Measurements from ENCODE around the gene TMEM179. TPM values are rescaled to one million over a fixed set of nuclear protein-coding genes. Genes with fewer than 3 reads are reported as not detected.

Gene TMEM179
- total and polyA plus RNA-seq, 2 of the 13 experiments (the other 11 are each of a cell fraction or from before 2014, with no cell fraction given) = not detected

- TF ChIP-seq STAG1 (CRISPR knock-in tag; IDR thresholded peaks at IDR 0.05) = no peak
These were observed 47.5 kb downstream of the TMEM179 start (continued) for GRCh38 chr14:104557086-104557485.

GRCh38 chr14:104556256-104557021 lies 48.1 kb downstream of the TMEM179 start:
- Histone ChIP-seq H3K27ac (ENCODE audit: extremely low read length, insufficient read depth, low read length) (no peak overlapping the region), H3K4me3 (replicated peaks in 1 of 3; ENCODE audit: insufficient read depth in 1 of 3, low read depth in 2 of 3, low read length in 3 of 3) (no peak overlapping the region), H4K20me1 (ENCODE audit: insufficient read depth, low read length) (0 out of 2 replicates have a peak, but pooled peaks cover 3% of the 10 kb centered on the region), H3K9ac (ENCODE audit: insufficient read depth, low read depth, low read length) (no peak overlapping the region), H3K4me1 (ENCODE audit: insufficient read depth, low read length) (no peaks in the 10 kb centered on the region), H3K27me3 (ENCODE audit: control insufficient read depth in 1 of 2, insufficient read depth in 2 of 2, low read length in 2 of 2) (peaks cover 14 to 85% of the 10 kb centered on the region in 2 experiments; a peak in 4 of 5 replicates), H3K9me3 (ENCODE audit: low read length) (no peaks in the 10 kb centered on the region), H2AFZ (ENCODE audit: low read length) (no peak overlapping the region), H3K79me2 (ENCODE audit: insufficient read depth, low read length) (no peaks in the 10 kb centered on the region), H3K36me3 (replicated peaks in 1 of 2; ENCODE audit: control insufficient read depth in 1 of 2, insufficient read depth in 2 of 2, low read length in 2 of 2) (no peaks in the 10 kb centered on the region), H3K4me2 (ENCODE audit: low read depth, low read length) (no peak overlapping the region)
- no peak for DNase-seq (ENCODE audit: low spot score)
- CTCF ChIA-PET (ENCODE audit: low intra/inter-chr PET ratio, low total read pairs) = no interaction called here
- intact Hi-C loops (cut with micrococcal nuclease; ENCODE audit: unreplicated experiment) (no loop called here), in situ Hi-C loops (cut with HindIII; ENCODE audit: extremely low pct_ligation_motif_present, low pct_unique_long_range_greater_than_20kb) (no loop called here)
- POLR2A ChIA-PET = no interaction called here
- FAIRE-seq = no peak
- TF ChIP-seq, protein P1, sequence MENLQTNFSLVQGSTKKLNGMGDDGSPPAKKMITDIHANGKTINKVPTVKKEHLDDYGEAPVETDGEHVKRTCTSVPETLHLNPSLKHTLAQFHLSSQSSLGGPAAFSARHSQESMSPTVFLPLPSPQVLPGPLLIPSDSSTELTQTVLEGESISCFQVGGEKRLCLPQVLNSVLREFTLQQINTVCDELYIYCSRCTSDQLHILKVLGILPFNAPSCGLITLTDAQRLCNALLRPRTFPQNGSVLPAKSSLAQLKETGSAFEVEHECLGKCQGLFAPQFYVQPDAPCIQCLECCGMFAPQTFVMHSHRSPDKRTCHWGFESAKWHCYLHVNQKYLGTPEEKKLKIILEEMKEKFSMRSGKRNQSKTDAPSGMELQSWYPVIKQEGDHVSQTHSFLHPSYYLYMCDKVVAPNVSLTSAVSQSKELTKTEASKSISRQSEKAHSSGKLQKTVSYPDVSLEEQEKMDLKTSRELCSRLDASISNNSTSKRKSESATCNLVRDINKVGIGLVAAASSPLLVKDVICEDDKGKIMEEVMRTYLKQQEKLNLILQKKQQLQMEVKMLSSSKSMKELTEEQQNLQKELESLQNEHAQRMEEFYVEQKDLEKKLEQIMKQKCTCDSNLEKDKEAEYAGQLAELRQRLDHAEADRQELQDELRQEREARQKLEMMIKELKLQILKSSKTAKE (CRISPR knock-in tag; IDR thresholded peaks at IDR 0.05; ENCODE audit: borderline replicate concordance) = no peak
- no peak for TF ChIP-seq ZNF263 (CRISPR knock-in tag; IDR thresholded peaks at IDR 0.05)
- TF ChIP-seq ZNF564 (CRISPR knock-in tag; IDR thresholded peaks at IDR 0.05) = no peak
- no peak for TF ChIP-seq IKZF1 (IDR thresholded peaks at IDR 0.05)
- TF ChIP-seq, protein P2, sequence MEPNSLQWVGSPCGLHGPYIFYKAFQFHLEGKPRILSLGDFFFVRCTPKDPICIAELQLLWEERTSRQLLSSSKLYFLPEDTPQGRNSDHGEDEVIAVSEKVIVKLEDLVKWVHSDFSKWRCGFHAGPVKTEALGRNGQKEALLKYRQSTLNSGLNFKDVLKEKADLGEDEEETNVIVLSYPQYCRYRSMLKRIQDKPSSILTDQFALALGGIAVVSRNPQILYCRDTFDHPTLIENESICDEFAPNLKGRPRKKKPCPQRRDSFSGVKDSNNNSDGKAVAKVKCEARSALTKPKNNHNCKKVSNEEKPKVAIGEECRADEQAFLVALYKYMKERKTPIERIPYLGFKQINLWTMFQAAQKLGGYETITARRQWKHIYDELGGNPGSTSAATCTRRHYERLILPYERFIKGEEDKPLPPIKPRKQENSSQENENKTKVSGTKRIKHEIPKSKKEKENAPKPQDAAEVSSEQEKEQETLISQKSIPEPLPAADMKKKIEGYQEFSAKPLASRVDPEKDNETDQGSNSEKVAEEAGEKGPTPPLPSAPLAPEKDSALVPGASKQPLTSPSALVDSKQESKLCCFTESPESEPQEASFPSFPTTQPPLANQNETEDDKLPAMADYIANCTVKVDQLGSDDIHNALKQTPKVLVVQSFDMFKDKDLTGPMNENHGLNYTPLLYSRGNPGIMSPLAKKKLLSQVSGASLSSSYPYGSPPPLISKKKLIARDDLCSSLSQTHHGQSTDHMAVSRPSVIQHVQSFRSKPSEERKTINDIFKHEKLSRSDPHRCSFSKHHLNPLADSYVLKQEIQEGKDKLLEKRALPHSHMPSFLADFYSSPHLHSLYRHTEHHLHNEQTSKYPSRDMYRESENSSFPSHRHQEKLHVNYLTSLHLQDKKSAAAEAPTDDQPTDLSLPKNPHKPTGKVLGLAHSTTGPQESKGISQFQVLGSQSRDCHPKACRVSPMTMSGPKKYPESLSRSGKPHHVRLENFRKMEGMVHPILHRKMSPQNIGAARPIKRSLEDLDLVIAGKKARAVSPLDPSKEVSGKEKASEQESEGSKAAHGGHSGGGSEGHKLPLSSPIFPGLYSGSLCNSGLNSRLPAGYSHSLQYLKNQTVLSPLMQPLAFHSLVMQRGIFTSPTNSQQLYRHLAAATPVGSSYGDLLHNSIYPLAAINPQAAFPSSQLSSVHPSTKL (CRISPR knock-in tag; IDR thresholded peaks at IDR 0.05) = no peak
- BruUV-seq (replicated peaks) = no TSS peak
- 10% methylated on average over 2 of the region's 13 CpGs for WGBS (ENCODE audit: low lambda C conversion rate)
- ATAC-seq = no peak

Data from HepG2 (cell line).